Breast epithelium (tissue), 3 donors: ENCODE data around the gene SAP30.

Source experiments
- CTCF ChIP-seq, 3 donors: fragments of 450-650 bp; IDR thresholded peaks; one replicate each; pipeline ENCODE4 v1.5.1; 2016 to 2017; ENCODE audit warnings: antibody characterized with exemption in 3 of 3, mild to moderate bottlenecking in 3 of 3, moderate library complexity in 3 of 3
- POLR2A ChIP-seq: fragments of 450-650 bp; IDR thresholded peaks from one replicate; pipeline ENCODE4 v1.6.1; 2016; ENCODE audit warnings: antibody characterized with exemption, mild to moderate bottlenecking, moderate library complexity
- POLR2AphosphoS5 ChIP-seq, 3 donors: sonication (generic); formaldehyde crosslinking; IDR thresholded peaks; one replicate each; pipeline ENCODE4 v1.6.1; 2017; ENCODE audit warnings: antibody characterized with exemption in 3 of 3

DNA sequence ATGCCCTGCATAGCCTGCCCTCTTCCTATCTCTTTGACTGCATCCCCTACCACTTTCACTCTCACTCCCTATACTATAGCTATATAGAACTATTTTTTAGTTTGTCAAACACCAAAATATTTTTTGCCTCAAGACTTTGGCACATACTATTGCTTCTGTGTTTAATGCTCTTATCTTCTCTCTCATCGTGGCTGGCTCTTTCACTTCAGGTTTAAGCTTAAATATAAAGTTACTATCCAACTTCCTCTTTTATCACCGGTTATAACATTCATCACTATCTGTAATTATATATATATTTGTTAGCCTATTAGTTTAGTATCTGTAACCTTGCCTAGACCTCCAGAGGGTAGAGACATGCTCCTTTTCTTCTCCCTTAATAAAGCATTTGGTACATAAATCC, 25.1 kb upstream of the SAP30 start:
- TF ChIP-seq CTCF (IDR thresholded peaks at IDR 0.05) (no peak), POLR2A (no peak), POLR2AphosphoS5 (IDR thresholded peaks at IDR 0.05) (no peak)
